ENCODE results near the gene FYN.
"Not testable (repeated sequence)": the region's sequence is repeated elsewhere in the genome, so short reads cannot be mapped to it uniquely, and the experiment has no call there.

The FYN gene

DNA sequence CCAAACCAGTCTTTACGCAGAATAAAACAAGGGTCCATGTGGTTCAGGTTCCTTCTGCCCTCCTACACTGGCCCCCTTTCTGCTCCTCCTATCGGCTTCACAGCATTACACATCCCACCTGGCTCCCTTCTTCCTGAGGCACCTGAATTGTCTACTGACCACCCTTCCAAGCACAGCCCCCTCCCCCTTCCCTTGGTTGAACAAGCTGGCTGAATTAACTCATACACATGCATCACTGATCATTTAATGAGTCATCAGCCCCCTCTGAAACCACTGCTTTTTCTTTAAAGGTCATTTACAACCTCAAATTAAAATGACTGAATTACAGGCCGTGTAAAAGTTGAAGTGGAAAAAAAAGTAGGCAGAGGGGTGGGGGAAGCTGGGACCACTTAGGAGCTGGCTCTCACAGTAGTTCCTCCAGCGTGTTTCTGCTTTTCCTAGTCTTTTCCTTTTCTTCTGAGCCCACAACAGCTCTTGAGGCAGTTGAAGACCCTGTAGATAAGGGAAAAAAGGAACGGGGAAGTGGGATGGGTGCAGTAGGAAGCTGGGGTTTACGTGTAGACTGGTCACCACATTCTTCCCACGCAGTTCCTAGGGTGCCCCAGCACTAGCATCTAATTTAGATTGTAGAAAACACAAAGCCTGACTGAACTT lies 67.6 kb downstream of the FYN start:
- DNase-seq = no peak

- no peak for DNase-seq
These were observed 68.5 kb downstream of the FYN start for GRCh38 chr6:111804627-111805235.

- no peak for DNase-seq
These were observed 69.4 kb downstream of the FYN start for GRCh38 chr6:111803804-111804203.

DNA sequence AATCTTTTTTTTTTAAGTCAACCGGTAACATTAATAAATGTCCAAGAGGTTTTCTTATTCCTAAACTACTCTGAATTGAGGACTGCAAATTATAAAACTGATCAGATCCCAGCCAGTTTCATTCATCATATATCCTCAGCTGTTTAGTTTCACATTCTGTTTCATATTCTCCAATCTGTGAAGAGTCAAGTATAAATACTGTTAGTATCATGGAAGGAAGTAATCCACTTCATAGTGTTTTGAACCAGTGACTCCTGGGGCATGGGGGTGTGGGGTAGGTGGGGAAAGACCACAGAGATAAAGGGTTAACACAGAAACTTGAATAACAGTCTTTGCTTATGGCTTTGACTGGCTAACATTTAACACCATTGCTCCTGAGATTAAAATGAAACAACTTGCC lies 69.9 kb downstream of the FYN start:
- no peak for DNase-seq

GRCh38 chr6:111802720-111803330 lies 70.4 kb downstream of the FYN start:
- DNase-seq = no peak

GRCh38 chr6:111802015-111802414 lies 71.2 kb downstream of the FYN start:
- DNase-seq = no peak

GRCh38 chr6:111800821-111801220 lies 72.4 kb downstream of the FYN start:
- no peak for DNase-seq

GRCh38 chr6:111800259-111800765 lies 72.9 kb downstream of the FYN start:
- no peak for DNase-seq

DNA sequence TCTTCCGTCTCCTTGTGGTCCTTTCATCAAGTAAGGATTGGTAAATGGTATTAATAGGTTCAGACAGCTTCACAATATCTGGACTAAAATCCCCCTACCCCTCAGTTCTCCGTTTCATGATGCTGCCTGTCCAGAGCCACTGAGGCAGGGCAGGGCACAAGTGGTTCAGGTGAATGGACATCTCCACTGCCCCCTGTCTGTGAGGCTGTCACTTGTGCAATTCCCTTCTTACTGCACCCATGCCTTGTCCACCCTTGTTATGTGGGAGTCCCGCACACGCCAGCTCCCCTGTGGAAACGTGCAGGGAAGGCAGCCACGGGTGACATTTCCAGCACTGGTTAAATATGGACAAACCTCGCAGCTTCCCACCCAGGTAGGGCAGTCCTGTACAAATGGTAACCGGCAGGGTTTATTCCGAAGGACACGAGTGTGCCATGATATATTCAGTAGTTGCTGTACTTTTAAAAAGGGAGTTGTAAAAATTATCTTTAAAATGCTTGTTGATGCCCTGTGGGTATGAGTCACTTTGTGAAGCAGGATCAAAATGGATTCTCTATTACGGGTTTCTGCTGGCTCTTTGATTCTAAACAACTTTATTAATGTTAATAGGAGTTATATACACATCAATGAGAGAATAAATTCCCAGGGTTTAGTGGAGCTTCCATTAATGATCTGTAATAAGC lies 73.5 kb downstream of the FYN start:
- DNase-seq = no peak

DNA sequence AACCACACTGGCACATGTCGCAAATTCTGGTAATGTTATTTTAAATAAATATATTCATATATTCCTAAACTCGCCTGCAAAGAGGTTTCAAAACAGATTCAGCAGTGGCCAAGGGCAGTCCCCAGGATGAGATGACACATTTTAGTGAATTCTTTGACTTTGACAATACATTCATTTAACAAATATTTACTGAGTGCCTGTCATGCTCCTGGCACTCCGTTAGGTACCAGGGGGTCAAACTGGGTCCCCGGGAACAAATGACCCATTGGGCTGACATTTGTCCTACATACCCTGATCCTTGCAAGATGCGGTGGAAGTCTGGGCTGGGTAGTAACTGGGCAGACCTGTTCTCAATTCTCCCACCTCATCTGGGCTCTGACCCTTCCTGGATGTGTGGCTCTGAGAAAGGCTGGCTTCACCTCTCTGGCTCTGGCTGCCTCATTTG lies 74.9 kb downstream of the FYN start:
- no peak for DNase-seq

DNA sequence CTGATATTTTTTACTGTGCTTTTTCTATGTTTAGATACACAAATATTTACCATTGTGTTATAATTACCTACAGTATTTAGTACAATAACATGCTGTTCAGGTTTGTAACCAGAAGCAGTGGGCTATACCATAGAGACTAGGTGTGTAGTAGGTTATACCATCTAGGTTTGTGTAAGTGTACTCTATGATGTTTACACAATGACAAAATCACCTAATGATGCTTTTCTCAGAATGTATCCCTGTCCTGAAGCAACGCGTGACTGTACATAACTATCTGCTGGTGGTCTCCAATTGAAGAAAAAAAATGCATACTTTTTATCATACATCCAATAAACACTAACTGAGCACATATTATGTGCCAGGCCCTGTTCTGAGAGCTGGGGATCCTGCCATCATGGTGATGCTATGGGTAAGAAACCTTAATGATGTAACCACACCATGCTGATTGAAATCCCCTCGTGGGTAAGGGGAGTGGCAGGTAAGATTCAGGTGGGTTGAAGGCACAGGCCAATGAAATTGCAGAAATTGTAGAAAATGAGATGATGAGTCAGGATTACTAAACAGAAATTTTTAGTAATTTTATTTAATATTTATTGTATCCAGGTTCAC lies 76.8 kb downstream of the FYN start:
- DNase-seq = no peak

DNA sequence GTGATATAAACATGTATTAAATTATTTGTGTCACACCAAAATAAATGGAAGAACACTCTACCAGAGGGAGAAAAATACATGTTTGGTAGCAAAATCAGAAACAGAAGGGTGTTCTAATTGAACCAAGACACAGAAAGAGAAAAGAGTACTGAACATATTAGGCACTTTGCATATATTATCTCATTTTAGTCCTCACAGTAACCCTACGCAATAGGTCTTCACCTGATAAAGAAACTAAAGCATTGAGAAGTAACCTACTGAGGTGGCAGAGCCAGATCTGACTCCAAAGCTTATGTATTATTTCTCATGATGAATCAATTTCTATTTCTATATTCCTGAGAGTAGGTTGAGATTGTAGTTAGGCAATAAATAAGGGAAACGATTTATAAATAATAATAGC lies 77.7 kb downstream of the FYN start:
- DNase-seq = no peak

GRCh38 chr6:111794727-111795452 lies 78.4 kb downstream of the FYN start:
- DNase-seq = no peak

DNA sequence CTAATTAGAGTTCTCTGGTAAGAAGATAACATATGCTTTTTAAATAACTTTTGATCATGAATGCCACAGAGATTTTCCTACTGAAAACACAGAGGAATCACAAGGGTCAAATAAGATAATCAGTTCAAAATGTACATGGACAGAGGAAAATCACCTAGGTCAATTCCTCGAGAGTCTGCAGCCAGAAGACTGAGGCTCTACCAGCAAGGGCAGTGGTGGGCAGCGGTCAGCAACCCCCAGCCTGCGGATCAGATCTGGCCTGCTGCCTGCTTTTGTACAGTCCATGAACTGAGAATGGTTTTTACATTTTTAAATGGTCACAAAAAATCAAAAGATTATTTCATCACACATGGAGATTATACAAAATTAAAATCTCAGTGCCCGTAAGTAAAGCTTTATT lies 79.0 kb downstream of the FYN start:
- no peak for DNase-seq

- no peak for DNase-seq
These were observed 79.5 kb downstream of the FYN start for GRCh38 chr6:111793711-111794111.

DNA sequence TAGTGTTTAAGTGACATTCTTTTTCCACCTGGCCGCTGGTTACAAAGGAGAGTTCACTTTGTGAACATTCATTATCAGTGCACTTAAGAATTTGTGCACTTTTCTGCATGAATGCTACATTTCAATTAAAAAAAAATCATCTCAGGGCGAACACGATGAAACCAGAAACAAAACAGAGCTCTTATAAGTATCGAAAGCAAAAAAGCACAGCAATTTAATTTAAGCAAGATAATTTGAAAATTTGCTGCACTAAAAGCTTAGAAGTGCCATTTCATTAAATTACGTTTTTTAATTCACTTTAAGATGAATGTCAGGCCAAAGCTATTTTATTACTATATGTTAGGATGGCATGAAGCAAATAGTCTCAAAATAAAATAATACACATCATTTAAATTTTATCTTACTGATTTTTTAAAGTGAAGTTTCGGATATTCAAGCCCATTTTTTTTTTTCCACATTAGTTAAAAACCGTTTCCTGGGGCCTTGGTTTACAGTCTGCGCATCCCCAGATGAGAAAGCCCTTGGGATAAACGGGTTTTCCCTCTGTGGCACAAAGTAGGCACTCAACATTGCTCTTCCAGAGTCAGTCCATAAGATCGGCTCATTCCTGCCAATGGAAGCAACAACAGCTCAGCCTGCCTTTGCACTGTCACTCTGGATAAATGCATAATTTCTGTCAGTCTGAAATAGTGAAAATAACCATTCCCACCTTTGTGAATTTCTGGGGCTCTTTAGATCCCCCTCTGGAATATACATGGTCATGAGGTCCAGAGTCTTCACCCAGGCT lies 80.1 kb downstream of the FYN start:
- no peak for DNase-seq

- no peak for DNase-seq
These were observed 81.0 kb downstream of the FYN start for GRCh38 chr6:111792241-111792640.

- no peak for DNase-seq
These were observed 81.8 kb downstream of the FYN start for GRCh38 chr6:111791415-111791814.

- DNase-seq = no peak
These were observed 83.7 kb downstream of the FYN start for GRCh38 chr6:111789598-111789997.

GRCh38 chr6:111788379-111789276 lies 84.6 kb downstream of the FYN start:
- DNase-seq = no peak

- DNase-seq = not testable (repeated sequence)
These were observed 87.1 kb downstream of the FYN start for GRCh38 chr6:111786151-111786550.
